CD14-positive monocyte (primary cell): ENCODE data around the gene NFKB1. TPM values are rescaled to one million over a fixed set of nuclear protein-coding genes. Genes with fewer than 3 reads are reported as not detected.

Experiments used
- DNase-seq, 3 donors: peaks; one replicate each; pipeline ENCODE4 v3.0.0-alpha.2; 2011 to 2022
- H2AFZ ChIP-seq: 2 replicates; pipeline ENCODE4 v1.6.0; 2012; ENCODE audit warnings: mild to moderate bottlenecking, low read depth, low read length, inconsistent platforms; ENCODE audit not compliant: insufficient read depth, poor library complexity, severe bottlenecking
- H3K27ac ChIP-seq, 2 donors: 1 replicate in 1 of 2; 2 replicates in 1 of 2; pipeline ENCODE4 v1.5.1; 2012 to 2013; ENCODE audit warnings: low read length in 2 of 2, control low read depth in 1 of 2, inconsistent platforms in 1 of 2, low read depth in 1 of 2, mild to moderate bottlenecking in 1 of 2
- H3K27me3 ChIP-seq, 2 donors: one replicate each; pipeline versions ENCODE4 v1.6.0 to v1.6.1; 2011 to 2013; ENCODE audit warnings: low read length in 2 of 2; ENCODE audit not compliant: control insufficient read depth in 2 of 2, insufficient read depth in 2 of 2
- H3K36me3 ChIP-seq, 2 donors: replicated peaks in 1 of 2; 1 replicate in 1 of 2; 2 replicates in 1 of 2; pipeline versions ENCODE4 v1.5.1 to v1.6.1; 2012 to 2013; ENCODE audit warnings: low read length in 2 of 2, control low read depth in 1 of 2, inconsistent platforms in 1 of 2, mild to moderate bottlenecking in 1 of 2; ENCODE audit not compliant: insufficient read depth in 2 of 2, control insufficient read depth in 1 of 2
- H3K4me1 ChIP-seq, 2 donors: 1 replicate in 1 of 2; 2 replicates in 1 of 2; pipeline versions ENCODE4 v1.5.1 to v1.6.1; 2012 to 2013; ENCODE audit warnings: low read length in 2 of 2, control low read depth in 1 of 2, inconsistent platforms in 1 of 2, mild to moderate bottlenecking in 1 of 2, moderate library complexity in 1 of 2; ENCODE audit not compliant: insufficient read depth in 2 of 2, control insufficient read depth in 1 of 2
- H3K4me2 ChIP-seq: replicated peaks from 2 replicates; pipeline ENCODE3; 2012; ENCODE audit warnings: low read length, moderate library complexity, mild to moderate bottlenecking; ENCODE audit not compliant: poor library complexity, severe bottlenecking; ENCODE audit errors: extremely low read depth
- H3K4me3 ChIP-seq, 3 experiments: fragments of 200-600 bp in 1 of 3; sonication (generic) in 1 of 3; replicated peaks in 1 of 3; 1 replicate in 2 of 3; 2 replicates in 1 of 3; pipeline ENCODE4 v1.5.1; 2011 to 2013; ENCODE audit warnings: low read length in 3 of 3, mild to moderate bottlenecking in 3 of 3, control low read depth in 2 of 3, low read depth in 2 of 3, inconsistent platforms in 1 of 3, moderate library complexity in 1 of 3
- H3K79me2 ChIP-seq: 2 replicates; pipeline ENCODE4 v1.6.0; 2012; ENCODE audit warnings: mild to moderate bottlenecking, control low read depth, inconsistent platforms, low read length, moderate library complexity; ENCODE audit not compliant: insufficient read depth
- H3K9ac ChIP-seq: 2 replicates; pipeline ENCODE4 v1.6.0; 2017; ENCODE audit warnings: low read length, mild to moderate bottlenecking; ENCODE audit not compliant: insufficient read depth, poor library complexity, severe bottlenecking
- H3K9me3 ChIP-seq, 2 donors: replicated peaks in 1 of 2; 1 replicate in 1 of 2; 2 replicates in 1 of 2; pipeline versions ENCODE4 v1.5.1 to v1.6.1; 2012 to 2013; ENCODE audit warnings: low read length in 2 of 2, control low read depth in 1 of 2; ENCODE audit not compliant: control insufficient read depth in 1 of 2, insufficient read depth in 1 of 2
- H4K20me1 ChIP-seq: 2 replicates; pipeline ENCODE4 v1.6.0; 2012; ENCODE audit warnings: mild to moderate bottlenecking, low read length, control low read depth, moderate library complexity; ENCODE audit not compliant: insufficient read depth
- H3K27ac Mint-ChIP-seq, 7 donors: one replicate each; pipeline ENCODE4 v1.8.0; 2020; ENCODE audit warnings: mild to moderate bottlenecking in 7 of 7, mixed read lengths in 7 of 7, moderate library complexity in 6 of 7, inconsistent platforms in 2 of 7
- H3K27me3 Mint-ChIP-seq, 3 donors: one replicate each; pipeline ENCODE4 v1.8.0; 2021 to 2022; ENCODE audit warnings: low read depth in 3 of 3, mild to moderate bottlenecking in 3 of 3, mixed read lengths in 3 of 3, moderate library complexity in 3 of 3, inconsistent platforms in 1 of 3
- H3K36me3 Mint-ChIP-seq, 2 donors: one replicate each; pipeline ENCODE4 v1.8.0; 2020; ENCODE audit warnings: mixed read lengths in 2 of 2, inconsistent platforms in 1 of 2, mild to moderate bottlenecking in 1 of 2
- H3K4me1 Mint-ChIP-seq: one replicate; pipeline ENCODE4 v1.8.0; 2020; ENCODE audit warnings: mild to moderate bottlenecking, mixed read lengths
- H3K4me3 Mint-ChIP-seq, 2 donors: one replicate each; pipeline ENCODE4 v1.8.0; 2020; ENCODE audit warnings: mild to moderate bottlenecking in 2 of 2, mixed read lengths in 2 of 2, moderate library complexity in 1 of 2
- H3K9me3 Mint-ChIP-seq, 7 donors: one replicate each; pipeline ENCODE4 v1.8.0; 2020 to 2022; ENCODE audit warnings: mixed read lengths in 7 of 7, mild to moderate bottlenecking in 6 of 7, moderate library complexity in 6 of 7, inconsistent platforms in 2 of 7
- WGBS: methylation state at CpG from one replicate; pipeline ENCODE4 v1.1.5; 2013; ENCODE audit warnings: missing lambda C conversion rate; ENCODE audit not compliant: insufficient coverage; 5-methylcytosine and 5-hydroxymethylcytosine counted together
- intact Hi-C, 2 donors: fragments of 100-400 bp; cut with micrococcal nuclease; formaldehyde crosslinking; loops; one replicate each; pipeline versions ENCODE4 v1.15.0 to v1.15.1; 2023
- polyA plus RNA-seq, 3 donors: library from polyadenylated mRNA; depleted of rRNA in 1 of 3; unstranded in 2 of 3; stranded (reverse) in 1 of 3; fragments of 300-500 nt in 2 of 3; fragments of >200 nt in 1 of 3; fragmentation: Illumina TruSeq in 2 of 3; gene quantifications; 1 replicate in 2 of 3; 2 replicates in 1 of 3; pipeline ENCODE4 v1.2.3, GENCODE V29; 2012 to 2021
- TF ChIP-seq, protein P1 (sequence below): fragments of 200-600 bp; IDR thresholded peaks from one replicate; pipeline ENCODE4 v1.8.0; 2022; ENCODE audit warnings: antibody characterized with exemption, mild to moderate bottlenecking

The NFKB1 gene
- polyA plus RNA-seq, 3 donors: 9.0 to 34.4 (median 17.8) TPM

DNA sequence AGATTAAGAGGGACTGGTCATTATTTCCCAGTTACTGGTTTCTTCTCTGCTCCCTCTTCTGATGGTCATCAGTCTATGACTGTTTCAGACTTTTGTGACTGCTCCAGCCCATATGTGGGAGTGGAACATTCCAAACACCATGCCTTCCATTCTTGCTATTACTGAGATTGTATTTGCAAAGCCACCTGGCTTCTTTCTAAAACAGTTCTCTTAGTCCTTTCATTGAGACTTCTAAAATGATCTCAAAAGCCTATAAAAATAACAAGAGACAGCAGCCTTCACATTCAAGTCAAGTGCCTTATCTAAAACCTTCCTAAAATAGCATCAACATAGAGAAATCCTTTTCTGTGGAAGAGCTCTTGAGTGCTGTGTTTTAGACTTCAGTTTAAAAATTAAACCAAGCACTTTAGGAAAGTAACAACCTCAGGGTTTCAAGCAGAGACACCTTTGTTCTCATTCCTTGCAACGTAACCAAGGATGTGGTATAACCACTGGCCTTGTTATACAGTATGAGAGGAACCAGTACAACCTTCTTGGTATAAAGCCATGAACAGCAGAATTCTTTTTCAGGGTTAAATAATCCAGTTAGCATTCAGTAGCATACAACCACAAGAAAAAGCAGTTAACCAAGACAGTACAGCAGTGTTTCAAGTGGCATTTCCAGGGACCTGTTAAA, 97.1 kb downstream of the NFKB1 start:
- Histone ChIP-seq H3K27ac (peak overlapping the region in 1 of 2 donors; percentile 21), H3K27me3 (no peaks in the 10 kb centered on the region), H3K4me1 (peaks cover 0 to 3% of the 10 kb centered on the region in 2 donors), H3K4me3 (no peak overlapping the region), H2AFZ (no peak overlapping the region), H4K20me1 (peaks cover 8% of the 10 kb centered on the region), H3K79me2 (no peaks in the 10 kb centered on the region), H3K36me3 (peaks cover 90 to 91% of the 10 kb centered on the region in 2 donors), H3K9me3 (no peaks in the 10 kb centered on the region), H3K4me2 (no peak overlapping the region), H3K9ac (no peak overlapping the region)
- peaks cover 2% of the 10 kb centered on the region for H3K4me1 Mint-ChIP-seq
- intact Hi-C loops: no loop called here
- no peaks in the 10 kb centered on the region for H3K27me3 Mint-ChIP-seq
- H3K36me3 Mint-ChIP-seq: peaks cover 82 to 87% of the 10 kb centered on the region in 2 donors
- 100% methylated on average over 1 of the region's 1 CpG for WGBS
- peak overlapping the region in 3 of 7 donors; percentile 14 to 72 (median 16) for H3K27ac Mint-ChIP-seq
- no peaks in the 10 kb centered on the region for H3K9me3 Mint-ChIP-seq
- DNase-seq: no peak
- TF ChIP-seq, protein P1, sequence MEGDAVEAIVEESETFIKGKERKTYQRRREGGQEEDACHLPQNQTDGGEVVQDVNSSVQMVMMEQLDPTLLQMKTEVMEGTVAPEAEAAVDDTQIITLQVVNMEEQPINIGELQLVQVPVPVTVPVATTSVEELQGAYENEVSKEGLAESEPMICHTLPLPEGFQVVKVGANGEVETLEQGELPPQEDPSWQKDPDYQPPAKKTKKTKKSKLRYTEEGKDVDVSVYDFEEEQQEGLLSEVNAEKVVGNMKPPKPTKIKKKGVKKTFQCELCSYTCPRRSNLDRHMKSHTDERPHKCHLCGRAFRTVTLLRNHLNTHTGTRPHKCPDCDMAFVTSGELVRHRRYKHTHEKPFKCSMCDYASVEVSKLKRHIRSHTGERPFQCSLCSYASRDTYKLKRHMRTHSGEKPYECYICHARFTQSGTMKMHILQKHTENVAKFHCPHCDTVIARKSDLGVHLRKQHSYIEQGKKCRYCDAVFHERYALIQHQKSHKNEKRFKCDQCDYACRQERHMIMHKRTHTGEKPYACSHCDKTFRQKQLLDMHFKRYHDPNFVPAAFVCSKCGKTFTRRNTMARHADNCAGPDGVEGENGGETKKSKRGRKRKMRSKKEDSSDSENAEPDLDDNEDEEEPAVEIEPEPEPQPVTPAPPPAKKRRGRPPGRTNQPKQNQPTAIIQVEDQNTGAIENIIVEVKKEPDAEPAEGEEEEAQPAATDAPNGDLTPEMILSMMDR: no peak
- H3K4me3 Mint-ChIP-seq: no peak overlapping the region

DNA sequence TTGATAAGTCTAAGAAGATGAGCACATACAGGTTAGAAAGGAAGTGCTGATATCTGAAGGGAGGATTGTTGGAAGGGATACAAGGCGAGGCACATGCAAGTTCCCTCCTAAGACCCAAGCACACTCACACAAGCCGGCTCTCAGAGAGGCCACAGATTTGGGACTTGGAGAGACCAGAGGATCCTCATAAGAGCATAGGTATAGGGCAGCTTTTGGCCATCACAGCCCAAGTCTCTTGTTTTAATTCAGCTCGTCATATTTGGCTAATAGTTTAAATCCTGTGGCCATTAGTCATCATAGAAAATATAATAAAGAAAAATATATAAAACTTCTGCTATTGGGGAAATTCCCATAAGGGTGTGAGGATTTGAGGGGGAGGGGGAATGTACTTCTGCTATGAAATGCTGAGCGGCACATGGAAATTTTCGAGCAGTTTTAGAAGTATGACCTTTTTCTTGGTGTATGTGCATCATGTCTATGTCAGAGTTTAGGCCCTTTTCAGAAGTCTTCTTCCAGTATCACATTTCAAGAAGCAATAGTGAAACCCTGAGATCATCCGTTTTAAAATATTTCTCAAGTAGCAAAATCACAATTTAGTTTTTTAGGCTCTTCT, 97.7 kb downstream of the NFKB1 start:
- intact Hi-C loops: no loop called here
- H3K36me3 Mint-ChIP-seq: peaks cover 85 to 89% of the 10 kb centered on the region in 2 donors
- peaks cover 92 to 98% of the 10 kb centered on the region in 2 donors for H3K36me3 ChIP-seq
- H4K20me1 ChIP-seq: peaks cover 8% of the 10 kb centered on the region
- H3K27ac Mint-ChIP-seq: peak overlapping the region in 3 of 7 donors; percentile 14 to 72 (median 16)
- no peaks in the 10 kb centered on the region for H3K9me3 Mint-ChIP-seq
- H3K4me3 Mint-ChIP-seq: no peak overlapping the region
- TF ChIP-seq, protein P1: no peak
- no peaks in the 10 kb centered on the region for H3K9me3 ChIP-seq
- peak overlapping the region in 1 of 2 donors; percentile 21 for H3K27ac ChIP-seq
- H3K27me3 ChIP-seq: no peaks in the 10 kb centered on the region
- 100% methylated on average over 1 of the region's 6 CpGs for WGBS
- H3K79me2 ChIP-seq: no peaks in the 10 kb centered on the region
- no peak overlapping the region for H3K4me2 ChIP-seq
- H3K4me1 Mint-ChIP-seq: no peaks in the 10 kb centered on the region
- no peaks in the 10 kb centered on the region for H3K4me1 ChIP-seq
- no peak overlapping the region for H2AFZ ChIP-seq
- no peaks in the 10 kb centered on the region for H3K27me3 Mint-ChIP-seq
- no peak overlapping the region for H3K9ac ChIP-seq
- DNase-seq: peak in 1 of 3 donors; percentile 48
- no peak overlapping the region for H3K4me3 ChIP-seq
